Gastrocnemius medialis (tissue), 4 donors: Measurements from ENCODE around the gene NR2C2. TPM values are rescaled to one million over a fixed set of nuclear protein-coding genes. Genes with fewer than 3 reads are reported as not detected.

Experiments used
- ATAC-seq, 2 donors: fragments of 150-250 bp; one replicate each; pipeline ENCODE4 v1.9.1; 2016
- DNase-seq, 2 donors: peaks; one replicate each; pipeline ENCODE4 v3.0.0-alpha.2; 2019
- H3K27ac ChIP-seq, 4 donors: fragments of 200-600 bp; sonication (generic); 1 replicate in 1 of 4; 2 replicates in 3 of 4; pipeline ENCODE4 v1.5.1; 2016 to 2018; ENCODE audit warnings: mild to moderate bottlenecking in 2 of 4, moderate library complexity in 1 of 4
- H3K27me3 ChIP-seq, 3 donors: fragments of 200-600 bp; sonication (generic) in 2 of 3; 1 replicate in 1 of 3; 2 replicates in 2 of 3; pipeline versions ENCODE4 v1.5.1 to v1.6.0; 2016 to 2019; ENCODE audit warnings: mild to moderate bottlenecking in 1 of 3, moderate library complexity in 1 of 3
- H3K36me3 ChIP-seq, 2 donors: fragments of 200-600 bp; sonication (generic) in 1 of 2; one replicate each; pipeline ENCODE4 v1.5.1; 2017 to 2018
- H3K4me1 ChIP-seq, 2 donors: fragments of 200-600 bp; sonication (generic) in 1 of 2; one replicate each; pipeline ENCODE4 v1.5.1; 2016 to 2017; ENCODE audit warnings: mild to moderate bottlenecking in 2 of 2
- H3K4me3 ChIP-seq, 4 donors: fragments of 200-600 bp; sonication (generic) in 3 of 4; 1 replicate in 1 of 4; 2 replicates in 3 of 4; pipeline ENCODE4 v1.5.1; 2016 to 2019; ENCODE audit warnings: mild to moderate bottlenecking in 2 of 4
- H3K9me3 ChIP-seq, 3 donors: fragments of 200-600 bp; sonication (generic) in 2 of 3; 1 replicate in 1 of 3; 2 replicates in 2 of 3; pipeline ENCODE4 v1.5.1; 2016 to 2019
- CTCF ChIP-seq, 5 experiments: fragments of 450-650 bp in 3 of 5; fragments of 200-600 bp in 2 of 5; sonication (generic) in 2 of 5; IDR thresholded peaks in 4 of 5; conservative IDR thresholded peaks in 1 of 5; 1 replicate in 4 of 5; 2 replicates in 1 of 5; pipeline ENCODE4 v1.5.1; 2016 to 2019; ENCODE audit warnings: antibody characterized with exemption in 5 of 5, mild to moderate bottlenecking in 3 of 5, moderate library complexity in 3 of 5
- POLR2A ChIP-seq, 2 donors: fragments of 450-650 bp; IDR thresholded peaks; one replicate each; pipeline ENCODE4 v1.6.1; 2017; ENCODE audit warnings: antibody characterized with exemption in 2 of 2, mild to moderate bottlenecking in 2 of 2, moderate library complexity in 2 of 2
- in situ Hi-C, 4 donors: fragments of 200-750 bp; cut with MboI; loops; one replicate each; pipeline versions ENCODE4 v1.15.0 to v1.8.0; 2017; ENCODE audit warnings: low sequenced_read_pairs in 4 of 4
- intact Hi-C: fragments of 100-400 bp; cut with DNase I; formaldehyde crosslinking; loops from one replicate; pipeline ENCODE4 v1.15.1; 2023; ENCODE audit warnings: low total_unique reads
- total RNA-seq, 4 donors: library from RNA; depleted of rRNA; stranded (reverse); fragments of >200 nt; gene quantifications; one replicate each; pipeline versions ENCODE4 v1.1.0 to v1.2.3, GENCODE V29; 2016

The NR2C2 gene
- total RNA-seq, 4 donors from 2014 or later = 26.0 to 45.5 (median 33.2) TPM

- intact Hi-C loops = loop anchor here (5.0 kb wide), 1 partner anchor 139 kb away; no protein-coding TSS in a partner anchor
- DNase-seq (no peak), ATAC-seq (no peak)
- in situ Hi-C loops = loop anchor here in 3 of 4 donors (10.0 to 25.0 kb wide), 4 partner anchors 129 to 929 kb away; partner anchors contain the start of genes CCDC174 (in 2 of the 3), NR2C2 (in 2 of the 3) and TMEM43 (in 1 of the 3)
- TF ChIP-seq POLR2A (IDR thresholded peaks at IDR 0.05) (no peak), CTCF (IDR thresholded peaks at IDR 0.05 in 4 of 5, conservative IDR thresholded peaks at IDR 0.05 in 1 of 5) (no peak)
- Histone ChIP-seq H3K4me1 (peaks cover 18 to 20% of the 10 kb centered on the region in 2 donors), H3K36me3 (peaks cover 0 to 6% of the 10 kb centered on the region in 2 donors), H3K27ac (no peak overlapping the region), H3K4me3 (no peak overlapping the region), H3K9me3 (no peaks in the 10 kb centered on the region), H3K27me3 (no peaks in the 10 kb centered on the region)
Observed at GRCh38 chr3:15066467-15066866, 119.1 kb downstream of the NR2C2 start.

- H3K27me3 ChIP-seq = no peaks in the 10 kb centered on the region
- H3K4me1 ChIP-seq = peaks cover 3 to 5% of the 10 kb centered on the region in 2 donors
- no peak overlapping the region for H3K27ac ChIP-seq
- intact Hi-C loops = loop anchor here (5.0 kb wide), 1 partner anchor 142 kb away; no protein-coding TSS in a partner anchor
- TF ChIP-seq POLR2A (IDR thresholded peaks at IDR 0.05) (no peak), CTCF (IDR thresholded peaks at IDR 0.05 in 4 of 5, conservative IDR thresholded peaks at IDR 0.05 in 1 of 5) (no peak)
- no peak for ATAC-seq
- H3K36me3 ChIP-seq = peaks cover 0 to 32% of the 10 kb centered on the region in 2 donors
- H3K9me3 ChIP-seq = no peaks in the 10 kb centered on the region
- no peak overlapping the region for H3K4me3 ChIP-seq
- no peak for DNase-seq
- in situ Hi-C loops = loop anchor here in 3 of 4 donors (10.0 to 25.0 kb wide), 4 partner anchors 132 to 932 kb away; partner anchors contain the start of genes CCDC174 (in 2 of the 3), NR2C2 (in 2 of the 3) and TMEM43 (in 1 of the 3)
Observed at GRCh38 chr3:15069441-15069840, 122.1 kb downstream of the NR2C2 start.

GRCh38 chr3:15071699-15072098, 124.3 kb downstream of the NR2C2 start:
- TF ChIP-seq CTCF (IDR thresholded peaks at IDR 0.05 in 4 of 5, conservative IDR thresholded peaks at IDR 0.05 in 1 of 5) = no peak
- TF ChIP-seq POLR2A (IDR thresholded peaks at IDR 0.05) = no peak
- Histone ChIP-seq H3K4me1 (no peaks in the 10 kb centered on the region), H3K27ac (no peak overlapping the region), H3K36me3 (peaks cover 0 to 54% of the 10 kb centered on the region in 2 donors), H3K9me3 (no peaks in the 10 kb centered on the region), H3K27me3 (no peaks in the 10 kb centered on the region), H3K4me3 (no peak overlapping the region)
- in situ Hi-C loops = loop anchor here in 3 of 4 donors (25.0 kb wide), 3 partner anchors 134 to 934 kb away; partner anchors contain the start of genes CCDC174 (in 2 of the 3), NR2C2 (in 2 of the 3) and TMEM43 (in 1 of the 3)
- ATAC-seq (no peak), DNase-seq (no peak)
- intact Hi-C loops = no loop called here

- H3K27ac ChIP-seq = no peak overlapping the region
- H3K4me1 ChIP-seq = no peaks in the 10 kb centered on the region
- in situ Hi-C loops = loop anchor here in 3 of 4 donors (25.0 kb wide), 3 partner anchors 137 to 937 kb away; partner anchors contain the start of genes CCDC174 (in 2 of the 3), NR2C2 (in 2 of the 3) and TMEM43 (in 1 of the 3)
- H3K36me3 ChIP-seq = peaks cover 0 to 81% of the 10 kb centered on the region in 2 donors
- intact Hi-C loops = no loop called here
- DNase-seq = no peak
- no peak overlapping the region for H3K4me3 ChIP-seq
- no peak for TF ChIP-seq POLR2A (IDR thresholded peaks at IDR 0.05)
- no peak for TF ChIP-seq CTCF (IDR thresholded peaks at IDR 0.05 in 4 of 5, conservative IDR thresholded peaks at IDR 0.05 in 1 of 5)
- H3K9me3 ChIP-seq = no peaks in the 10 kb centered on the region
- ATAC-seq = no peak
- H3K27me3 ChIP-seq = no peaks in the 10 kb centered on the region
Observed at GRCh38 chr3:15074500-15074899, 127.1 kb downstream of the NR2C2 start.
